ENCODE results near the gene CNTNAP2. TPM values are rescaled to one million over a fixed set of nuclear protein-coding genes. Genes with fewer than 3 reads are reported as not detected.
A peak's percentile ranks its signal among the peaks of the same experiment; 100 is the strongest.

CNTNAP2 gene
- total and polyA plus RNA-seq, 4 donors, result 0.14 to 2.3 (median 1.1) TPM

GRCh38 chr7:146961617-146962016 is 845.0 kb downstream of the CNTNAP2 start:
- H3K9ac ChIP-seq (ENCODE audit: low read depth in 1 of 2, low read length in 2 of 2), result no peak overlapping the region
- DNase-seq (ENCODE audit: low spot score), result no peak
- no peak overlapping the region for H3K27ac ChIP-seq (ENCODE audit: low read depth in 1 of 2, low read length in 2 of 2)
- H3K9me3 ChIP-seq (ENCODE audit: control insufficient read depth in 4 of 4, low read length in 3 of 4), result no peaks in the 10 kb centered on the region
- TF ChIP-seq HNF4G (IDR thresholded peaks at IDR 0.05) (no peak), SP1 (IDR thresholded peaks at IDR 0.05) (no peak), JUND (IDR thresholded peaks at IDR 0.05) (peak in 1 of 2 donors; percentile 12)
- no peaks in the 10 kb centered on the region for H3K4me1 ChIP-seq (ENCODE audit: control insufficient read depth in 4 of 4, insufficient read depth in 4 of 4, low read length in 3 of 4)
- H3K4me3 ChIP-seq (ENCODE audit: low read depth in 1 of 3, low read length in 3 of 3), result no peak overlapping the region
- H3K27me3 ChIP-seq (ENCODE audit: control insufficient read depth in 4 of 4, insufficient read depth in 4 of 4, low read length in 3 of 4), result peaks cover 0 to 2% (median 0%) of the 10 kb centered on the region in 4 donors
- WGBS, result 70% methylated on average over 4 of the region's 4 CpGs
- no peaks in the 10 kb centered on the region for H3K36me3 ChIP-seq (ENCODE audit: control insufficient read depth in 4 of 4, insufficient read depth in 3 of 4, low read depth in 1 of 4, low read length in 3 of 4)

DNA sequence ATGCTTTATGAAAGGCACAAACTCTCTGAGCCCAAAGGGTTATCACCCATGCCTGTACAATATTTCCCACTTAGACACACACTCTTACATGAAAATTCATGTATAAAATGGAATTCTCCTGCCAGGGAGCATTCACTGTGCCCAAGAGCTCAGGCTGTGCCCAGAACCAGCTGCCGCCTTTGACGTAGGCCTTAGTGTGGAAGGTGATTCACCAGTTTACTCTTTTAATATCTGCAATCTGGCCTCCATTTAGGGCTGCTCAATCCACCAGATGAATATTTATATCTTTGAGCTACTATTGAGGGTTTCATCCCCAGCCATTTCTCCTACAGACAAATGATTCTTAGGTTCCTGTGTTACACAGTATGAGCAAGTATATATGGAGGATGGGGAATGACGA is 849.7 kb downstream of the CNTNAP2 start:
- no peak overlapping the region for H3K4me3 ChIP-seq (ENCODE audit: low read depth in 1 of 3, low read length in 3 of 3)
- no peak for DNase-seq (ENCODE audit: low spot score)
- H3K27me3 ChIP-seq (ENCODE audit: control insufficient read depth in 4 of 4, insufficient read depth in 4 of 4, low read length in 3 of 4), result peaks cover 0 to 2% (median 0%) of the 10 kb centered on the region in 4 donors
- no peaks in the 10 kb centered on the region for H3K4me1 ChIP-seq (ENCODE audit: control insufficient read depth in 4 of 4, insufficient read depth in 4 of 4, low read length in 3 of 4)
- no peak overlapping the region for H3K27ac ChIP-seq (ENCODE audit: low read depth in 1 of 2, low read length in 2 of 2)
- no peaks in the 10 kb centered on the region for H3K9me3 ChIP-seq (ENCODE audit: control insufficient read depth in 4 of 4, low read length in 3 of 4)
- 85% methylated on average over 3 of the region's 3 CpGs for WGBS
- TF ChIP-seq NR2F2 (IDR thresholded peaks at IDR 0.05), result no peak
- TF ChIP-seq RXRA (IDR thresholded peaks at IDR 0.05), result no peak
- no peak for TF ChIP-seq YY1 (IDR thresholded peaks at IDR 0.05)
- TF ChIP-seq, protein P1, sequence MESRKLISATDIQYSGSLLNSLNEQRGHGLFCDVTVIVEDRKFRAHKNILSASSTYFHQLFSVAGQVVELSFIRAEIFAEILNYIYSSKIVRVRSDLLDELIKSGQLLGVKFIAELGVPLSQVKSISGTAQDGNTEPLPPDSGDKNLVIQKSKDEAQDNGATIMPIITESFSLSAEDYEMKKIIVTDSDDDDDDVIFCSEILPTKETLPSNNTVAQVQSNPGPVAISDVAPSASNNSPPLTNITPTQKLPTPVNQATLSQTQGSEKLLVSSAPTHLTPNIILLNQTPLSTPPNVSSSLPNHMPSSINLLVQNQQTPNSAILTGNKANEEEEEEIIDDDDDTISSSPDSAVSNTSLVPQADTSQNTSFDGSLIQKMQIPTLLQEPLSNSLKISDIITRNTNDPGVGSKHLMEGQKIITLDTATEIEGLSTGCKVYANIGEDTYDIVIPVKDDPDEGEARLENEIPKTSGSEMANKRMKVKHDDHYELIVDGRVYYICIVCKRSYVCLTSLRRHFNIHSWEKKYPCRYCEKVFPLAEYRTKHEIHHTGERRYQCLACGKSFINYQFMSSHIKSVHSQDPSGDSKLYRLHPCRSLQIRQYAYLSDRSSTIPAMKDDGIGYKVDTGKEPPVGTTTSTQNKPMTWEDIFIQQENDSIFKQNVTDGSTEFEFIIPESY (IDR thresholded peaks at IDR 0.05), result no peak
- TF ChIP-seq GABPA (IDR thresholded peaks at IDR 0.05 in 1 of 2, conservative IDR thresholded peaks at IDR 0.05 in 1 of 2), result no peak
- TF ChIP-seq, protein P2, sequence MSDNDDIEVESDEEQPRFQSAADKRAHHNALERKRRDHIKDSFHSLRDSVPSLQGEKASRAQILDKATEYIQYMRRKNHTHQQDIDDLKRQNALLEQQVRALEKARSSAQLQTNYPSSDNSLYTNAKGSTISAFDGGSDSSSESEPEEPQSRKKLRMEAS (IDR thresholded peaks at IDR 0.05), result no peak
- TF ChIP-seq TAF1 (conservative IDR thresholded peaks at IDR 0.05), result no peak
- no peak for TF ChIP-seq HNF4A (conservative IDR thresholded peaks at IDR 0.05)
- TF ChIP-seq JUND (IDR thresholded peaks at IDR 0.05), result no peak
- TF ChIP-seq HNF4G (IDR thresholded peaks at IDR 0.05), result no peak
- TF ChIP-seq FOXA2 (IDR thresholded peaks at IDR 0.05), result no peak
- TF ChIP-seq, protein P3, sequence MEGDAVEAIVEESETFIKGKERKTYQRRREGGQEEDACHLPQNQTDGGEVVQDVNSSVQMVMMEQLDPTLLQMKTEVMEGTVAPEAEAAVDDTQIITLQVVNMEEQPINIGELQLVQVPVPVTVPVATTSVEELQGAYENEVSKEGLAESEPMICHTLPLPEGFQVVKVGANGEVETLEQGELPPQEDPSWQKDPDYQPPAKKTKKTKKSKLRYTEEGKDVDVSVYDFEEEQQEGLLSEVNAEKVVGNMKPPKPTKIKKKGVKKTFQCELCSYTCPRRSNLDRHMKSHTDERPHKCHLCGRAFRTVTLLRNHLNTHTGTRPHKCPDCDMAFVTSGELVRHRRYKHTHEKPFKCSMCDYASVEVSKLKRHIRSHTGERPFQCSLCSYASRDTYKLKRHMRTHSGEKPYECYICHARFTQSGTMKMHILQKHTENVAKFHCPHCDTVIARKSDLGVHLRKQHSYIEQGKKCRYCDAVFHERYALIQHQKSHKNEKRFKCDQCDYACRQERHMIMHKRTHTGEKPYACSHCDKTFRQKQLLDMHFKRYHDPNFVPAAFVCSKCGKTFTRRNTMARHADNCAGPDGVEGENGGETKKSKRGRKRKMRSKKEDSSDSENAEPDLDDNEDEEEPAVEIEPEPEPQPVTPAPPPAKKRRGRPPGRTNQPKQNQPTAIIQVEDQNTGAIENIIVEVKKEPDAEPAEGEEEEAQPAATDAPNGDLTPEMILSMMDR (IDR thresholded peaks at IDR 0.05; ENCODE audit: low read depth, low read length, missing input control), result no peak
- no peak for TF ChIP-seq EGR1 (IDR thresholded peaks at IDR 0.05; ENCODE audit: low read depth in 2 of 2)
- TF ChIP-seq, protein P4, sequence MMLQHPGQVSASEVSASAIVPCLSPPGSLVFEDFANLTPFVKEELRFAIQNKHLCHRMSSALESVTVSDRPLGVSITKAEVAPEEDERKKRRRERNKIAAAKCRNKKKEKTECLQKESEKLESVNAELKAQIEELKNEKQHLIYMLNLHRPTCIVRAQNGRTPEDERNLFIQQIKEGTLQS (IDR thresholded peaks at IDR 0.05), result no peak
- TF ChIP-seq, protein P5, sequence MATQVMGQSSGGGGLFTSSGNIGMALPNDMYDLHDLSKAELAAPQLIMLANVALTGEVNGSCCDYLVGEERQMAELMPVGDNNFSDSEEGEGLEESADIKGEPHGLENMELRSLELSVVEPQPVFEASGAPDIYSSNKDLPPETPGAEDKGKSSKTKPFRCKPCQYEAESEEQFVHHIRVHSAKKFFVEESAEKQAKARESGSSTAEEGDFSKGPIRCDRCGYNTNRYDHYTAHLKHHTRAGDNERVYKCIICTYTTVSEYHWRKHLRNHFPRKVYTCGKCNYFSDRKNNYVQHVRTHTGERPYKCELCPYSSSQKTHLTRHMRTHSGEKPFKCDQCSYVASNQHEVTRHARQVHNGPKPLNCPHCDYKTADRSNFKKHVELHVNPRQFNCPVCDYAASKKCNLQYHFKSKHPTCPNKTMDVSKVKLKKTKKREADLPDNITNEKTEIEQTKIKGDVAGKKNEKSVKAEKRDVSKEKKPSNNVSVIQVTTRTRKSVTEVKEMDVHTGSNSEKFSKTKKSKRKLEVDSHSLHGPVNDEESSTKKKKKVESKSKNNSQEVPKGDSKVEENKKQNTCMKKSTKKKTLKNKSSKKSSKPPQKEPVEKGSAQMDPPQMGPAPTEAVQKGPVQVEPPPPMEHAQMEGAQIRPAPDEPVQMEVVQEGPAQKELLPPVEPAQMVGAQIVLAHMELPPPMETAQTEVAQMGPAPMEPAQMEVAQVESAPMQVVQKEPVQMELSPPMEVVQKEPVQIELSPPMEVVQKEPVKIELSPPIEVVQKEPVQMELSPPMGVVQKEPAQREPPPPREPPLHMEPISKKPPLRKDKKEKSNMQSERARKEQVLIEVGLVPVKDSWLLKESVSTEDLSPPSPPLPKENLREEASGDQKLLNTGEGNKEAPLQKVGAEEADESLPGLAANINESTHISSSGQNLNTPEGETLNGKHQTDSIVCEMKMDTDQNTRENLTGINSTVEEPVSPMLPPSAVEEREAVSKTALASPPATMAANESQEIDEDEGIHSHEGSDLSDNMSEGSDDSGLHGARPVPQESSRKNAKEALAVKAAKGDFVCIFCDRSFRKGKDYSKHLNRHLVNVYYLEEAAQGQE (IDR thresholded peaks at IDR 0.05), result no peak
- TF ChIP-seq FOXA1 (IDR thresholded peaks at IDR 0.05), result no peak
- no peak for TF ChIP-seq SP1 (IDR thresholded peaks at IDR 0.05)
- TF ChIP-seq RAD21 (IDR thresholded peaks at IDR 0.05), result no peak
- no peak overlapping the region for H3K9ac ChIP-seq (ENCODE audit: low read depth in 1 of 2, low read length in 2 of 2)
- H3K36me3 ChIP-seq (ENCODE audit: control insufficient read depth in 4 of 4, insufficient read depth in 3 of 4, low read depth in 1 of 4, low read length in 3 of 4), result no peaks in the 10 kb centered on the region
